Activated CD8-positive, alpha-beta memory T cell treated with anti-CD3 and anti-CD28 coated beads for 4 hours (primary cell): ENCODE measurements around the gene RBMX.

Experiments used
- DNase-seq, 2 donors: peaks; one replicate each; pipeline ENCODE4 v3.0.0-alpha.2; 2020; ENCODE audit warnings: low read depth in 2 of 2

The RBMX gene

GRCh38 chrX:136835761-136836160 is 44.8 kb downstream of the RBMX start:
- DNase-seq, result no peak

- DNase-seq, result no peak
Measured at GRCh38 chrX:136829413-136829812, 51.1 kb downstream of the RBMX start.

- DNase-seq, result no peak
Measured at GRCh38 chrX:136828830-136829229, 51.7 kb downstream of the RBMX start.

GRCh38 chrX:136827026-136827425 is 53.5 kb downstream of the RBMX start:
- DNase-seq, result no peak

- no peak for DNase-seq
Measured at GRCh38 chrX:136825771-136826170, 54.8 kb downstream of the RBMX start.
